GM12891 (cell line): ENCODE measurements around the gene PPM1D.

Experiments used
- POLR2A ChIP-seq: IDR thresholded peaks from 2 replicates; pipeline ENCODE4 v1.6.1; 2011; ENCODE audit warnings: low read depth, low read length, control low read depth
- TAF1 ChIP-seq: IDR thresholded peaks from 2 replicates; pipeline ENCODE4 v1.6.1; 2011; ENCODE audit warnings: low read depth, low read length, control low read depth

DNA sequence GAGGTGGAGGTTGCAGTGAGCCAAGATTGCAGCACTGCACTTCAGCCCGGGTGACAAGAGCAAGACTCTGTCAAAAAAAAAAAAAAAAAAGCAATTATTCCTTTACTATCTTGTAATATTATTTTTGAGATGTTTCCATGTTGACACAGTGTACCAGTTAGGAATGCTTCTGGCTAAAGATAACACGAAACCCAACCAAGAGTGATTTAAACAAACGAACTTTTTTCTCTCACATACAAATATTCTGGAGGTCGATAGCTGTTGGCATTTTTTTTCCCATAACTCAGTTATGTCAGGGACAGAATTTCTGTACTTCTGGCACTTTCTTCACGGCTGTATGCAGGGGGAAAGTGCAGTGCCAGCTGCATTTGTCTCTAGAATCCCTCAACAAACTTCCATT is 9.9 kb upstream of the PPM1D start:
- TF ChIP-seq POLR2A (no peak), TAF1 (no peak)
